Measurements from ENCODE around the gene RHBDL1. TPM values are rescaled to one million over a fixed set of nuclear protein-coding genes. Genes with fewer than 3 reads are reported as not detected.

The RHBDL1 gene
- total and polyA plus RNA-seq, 9 of the 15 experiments (the other 6 are each of a cell fraction or from before 2014, with no cell fraction given), result 0.03 to 5.6 (median 1.3) TPM; not detected in 1

DNA sequence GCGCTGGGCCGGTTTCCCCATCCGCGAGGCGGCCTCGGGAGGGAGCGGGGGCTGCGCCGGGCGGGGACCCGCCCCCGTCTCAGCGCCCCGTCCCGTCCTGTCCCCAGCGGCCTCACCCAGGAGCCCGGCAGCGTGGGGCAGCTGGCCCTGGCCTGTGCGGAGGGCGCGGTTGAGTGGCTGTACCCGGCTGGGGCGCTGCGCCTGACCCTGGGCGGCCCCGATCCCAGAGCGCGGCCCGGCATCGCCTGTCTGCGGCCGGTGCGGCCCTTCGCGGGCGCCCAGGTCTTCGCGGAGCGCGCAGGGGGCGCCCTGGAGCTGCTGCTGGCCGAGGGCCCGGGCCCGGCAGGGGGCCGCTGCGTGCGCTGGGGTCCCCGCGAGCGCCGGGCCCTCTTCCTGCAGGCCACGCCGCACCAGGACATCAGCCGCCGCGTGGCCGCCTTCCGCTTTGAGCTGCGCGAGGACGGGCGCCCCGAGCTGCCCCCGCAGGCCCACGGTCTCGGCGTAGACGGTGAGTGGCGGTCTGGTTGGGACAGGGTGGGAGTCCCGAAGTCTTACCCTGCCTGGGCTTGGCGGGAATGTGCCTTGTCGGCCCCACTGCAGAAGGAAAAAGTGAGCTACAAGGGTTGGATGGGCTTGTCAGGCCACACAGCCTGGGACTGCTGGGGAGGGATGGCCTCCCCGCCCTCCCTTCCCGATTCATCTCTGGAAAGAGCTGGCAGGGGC is 40.2 kb downstream of the RHBDL1 start (continued):
- TF ChIP-seq, protein P1, sequence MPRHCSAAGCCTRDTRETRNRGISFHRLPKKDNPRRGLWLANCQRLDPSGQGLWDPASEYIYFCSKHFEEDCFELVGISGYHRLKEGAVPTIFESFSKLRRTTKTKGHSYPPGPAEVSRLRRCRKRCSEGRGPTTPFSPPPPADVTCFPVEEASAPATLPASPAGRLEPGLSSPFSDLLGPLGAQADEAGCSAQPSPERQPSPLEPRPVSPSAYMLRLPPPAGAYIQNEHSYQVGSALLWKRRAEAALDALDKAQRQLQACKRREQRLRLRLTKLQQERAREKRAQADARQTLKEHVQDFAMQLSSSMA (CRISPR knock-in tag; IDR thresholded peaks at IDR 0.05), result no peak
- TF ChIP-seq ZFX (CRISPR knock-in tag; IDR thresholded peaks at IDR 0.05) (peak; percentile 55), BRD4 (IDR thresholded peaks at IDR 0.05) (no peak), PCBP1 (IDR thresholded peaks at IDR 0.05; ENCODE audit: low read depth, low read length, poor library complexity, severe bottlenecking) (no peak), NFIX (CRISPR knock-in tag; IDR thresholded peaks at IDR 0.05; ENCODE audit: low read depth) (no peak), RHOXF2B (CRISPR knock-in tag; conservative IDR thresholded peaks at IDR 0.05) (no peak), EZH2 (IDR thresholded peaks at IDR 0.05; ENCODE audit: borderline replicate concordance, low read depth, low read length) (no peak), SIX5 (IDR thresholded peaks at IDR 0.05; ENCODE audit: borderline replicate concordance in 1 of 2, insufficient read depth in 1 of 2, low read depth in 1 of 2, low read length in 2 of 2) (no peak), MYNN (IDR thresholded peaks at IDR 0.05) (no peak), MYNN (CRISPR knock-in tag; IDR thresholded peaks at IDR 0.05) (no peak), TEAD1 (CRISPR knock-in tag; IDR thresholded peaks at IDR 0.05) (no peak)
- TF ChIP-seq, protein P2, sequence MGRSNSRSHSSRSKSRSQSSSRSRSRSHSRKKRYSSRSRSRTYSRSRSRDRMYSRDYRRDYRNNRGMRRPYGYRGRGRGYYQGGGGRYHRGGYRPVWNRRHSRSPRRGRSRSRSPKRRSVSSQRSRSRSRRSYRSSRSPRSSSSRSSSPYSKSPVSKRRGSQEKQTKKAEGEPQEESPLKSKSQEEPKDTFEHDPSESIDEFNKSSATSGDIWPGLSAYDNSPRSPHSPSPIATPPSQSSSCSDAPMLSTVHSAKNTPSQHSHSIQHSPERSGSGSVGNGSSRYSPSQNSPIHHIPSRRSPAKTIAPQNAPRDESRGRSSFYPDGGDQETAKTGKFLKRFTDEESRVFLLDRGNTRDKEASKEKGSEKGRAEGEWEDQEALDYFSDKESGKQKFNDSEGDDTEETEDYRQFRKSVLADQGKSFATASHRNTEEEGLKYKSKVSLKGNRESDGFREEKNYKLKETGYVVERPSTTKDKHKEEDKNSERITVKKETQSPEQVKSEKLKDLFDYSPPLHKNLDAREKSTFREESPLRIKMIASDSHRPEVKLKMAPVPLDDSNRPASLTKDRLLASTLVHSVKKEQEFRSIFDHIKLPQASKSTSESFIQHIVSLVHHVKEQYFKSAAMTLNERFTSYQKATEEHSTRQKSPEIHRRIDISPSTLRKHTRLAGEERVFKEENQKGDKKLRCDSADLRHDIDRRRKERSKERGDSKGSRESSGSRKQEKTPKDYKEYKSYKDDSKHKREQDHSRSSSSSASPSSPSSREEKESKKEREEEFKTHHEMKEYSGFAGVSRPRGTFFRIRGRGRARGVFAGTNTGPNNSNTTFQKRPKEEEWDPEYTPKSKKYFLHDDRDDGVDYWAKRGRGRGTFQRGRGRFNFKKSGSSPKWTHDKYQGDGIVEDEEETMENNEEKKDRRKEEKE (IDR thresholded peaks at IDR 0.05; ENCODE audit: borderline replicate concordance in 1 of 2, control insufficient read depth in 1 of 2, low read depth in 2 of 2, low read length in 1 of 2), result no peak
- TF ChIP-seq, protein P3, sequence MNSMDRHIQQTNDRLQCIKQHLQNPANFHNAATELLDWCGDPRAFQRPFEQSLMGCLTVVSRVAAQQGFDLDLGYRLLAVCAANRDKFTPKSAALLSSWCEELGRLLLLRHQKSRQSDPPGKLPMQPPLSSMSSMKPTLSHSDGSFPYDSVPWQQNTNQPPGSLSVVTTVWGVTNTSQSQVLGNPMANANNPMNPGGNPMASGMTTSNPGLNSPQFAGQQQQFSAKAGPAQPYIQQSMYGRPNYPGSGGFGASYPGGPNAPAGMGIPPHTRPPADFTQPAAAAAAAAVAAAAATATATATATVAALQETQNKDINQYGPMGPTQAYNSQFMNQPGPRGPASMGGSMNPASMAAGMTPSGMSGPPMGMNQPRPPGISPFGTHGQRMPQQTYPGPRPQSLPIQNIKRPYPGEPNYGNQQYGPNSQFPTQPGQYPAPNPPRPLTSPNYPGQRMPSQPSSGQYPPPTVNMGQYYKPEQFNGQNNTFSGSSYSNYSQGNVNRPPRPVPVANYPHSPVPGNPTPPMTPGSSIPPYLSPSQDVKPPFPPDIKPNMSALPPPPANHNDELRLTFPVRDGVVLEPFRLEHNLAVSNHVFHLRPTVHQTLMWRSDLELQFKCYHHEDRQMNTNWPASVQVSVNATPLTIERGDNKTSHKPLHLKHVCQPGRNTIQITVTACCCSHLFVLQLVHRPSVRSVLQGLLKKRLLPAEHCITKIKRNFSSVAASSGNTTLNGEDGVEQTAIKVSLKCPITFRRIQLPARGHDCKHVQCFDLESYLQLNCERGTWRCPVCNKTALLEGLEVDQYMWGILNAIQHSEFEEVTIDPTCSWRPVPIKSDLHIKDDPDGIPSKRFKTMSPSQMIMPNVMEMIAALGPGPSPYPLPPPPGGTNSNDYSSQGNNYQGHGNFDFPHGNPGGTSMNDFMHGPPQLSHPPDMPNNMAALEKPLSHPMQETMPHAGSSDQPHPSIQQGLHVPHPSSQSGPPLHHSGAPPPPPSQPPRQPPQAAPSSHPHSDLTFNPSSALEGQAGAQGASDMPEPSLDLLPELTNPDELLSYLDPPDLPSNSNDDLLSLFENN (IDR thresholded peaks at IDR 0.05; ENCODE audit: low read depth in 2 of 2, low read length in 2 of 2), result no peak
- TF ChIP-seq, protein P4, sequence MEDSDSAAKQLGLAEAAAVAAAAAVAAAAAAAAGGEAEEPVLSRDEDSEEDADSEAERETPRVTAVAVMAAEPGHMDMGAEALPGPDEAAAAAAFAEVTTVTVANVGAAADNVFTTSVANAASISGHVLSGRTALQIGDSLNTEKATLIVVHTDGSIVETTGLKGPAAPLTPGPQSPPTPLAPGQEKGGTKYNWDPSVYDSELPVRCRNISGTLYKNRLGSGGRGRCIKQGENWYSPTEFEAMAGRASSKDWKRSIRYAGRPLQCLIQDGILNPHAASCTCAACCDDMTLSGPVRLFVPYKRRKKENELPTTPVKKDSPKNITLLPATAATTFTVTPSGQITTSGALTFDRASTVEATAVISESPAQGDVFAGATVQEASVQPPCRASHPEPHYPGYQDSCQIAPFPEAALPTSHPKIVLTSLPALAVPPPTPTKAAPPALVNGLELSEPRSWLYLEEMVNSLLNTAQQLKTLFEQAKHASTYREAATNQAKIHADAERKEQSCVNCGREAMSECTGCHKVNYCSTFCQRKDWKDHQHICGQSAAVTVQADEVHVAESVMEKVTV (CRISPR knock-in tag; IDR thresholded peaks at IDR 0.05), result no peak
- TF ChIP-seq, protein P5, sequence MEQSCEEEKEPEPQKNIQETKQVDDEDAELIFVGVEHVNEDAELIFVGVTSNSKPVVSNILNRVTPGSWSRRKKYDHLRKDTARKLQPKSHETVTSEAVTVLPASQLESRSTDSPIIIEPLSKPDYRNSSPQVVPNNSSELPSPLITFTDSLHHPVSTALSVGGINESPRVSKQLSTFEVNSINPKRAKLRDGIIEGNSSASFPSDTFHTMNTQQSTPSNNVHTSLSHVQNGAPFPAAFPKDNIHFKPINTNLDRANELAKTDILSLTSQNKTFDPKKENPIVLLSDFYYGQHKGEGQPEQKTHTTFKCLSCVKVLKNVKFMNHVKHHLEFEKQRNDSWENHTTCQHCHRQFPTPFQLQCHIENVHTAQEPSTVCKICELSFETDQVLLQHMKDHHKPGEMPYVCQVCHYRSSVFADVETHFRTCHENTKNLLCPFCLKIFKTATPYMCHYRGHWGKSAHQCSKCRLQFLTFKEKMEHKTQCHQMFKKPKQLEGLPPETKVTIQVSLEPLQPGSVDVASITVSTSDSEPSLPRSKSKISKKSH (CRISPR knock-in tag; IDR thresholded peaks at IDR 0.05), result no peak

Data from K562 (cell line).